Measurements from ENCODE around the gene HPRT1.

The HPRT1 gene

GRCh38 chrX:134547047-134547679, 87.2 kb downstream of the HPRT1 start:
- no peak for TF ChIP-seq CTCF (IDR thresholded peaks at IDR 0.05; ENCODE audit: insufficient read depth, low read length, poor library complexity, severe bottlenecking)
- Histone ChIP-seq H3K4me3 (replicated peaks; ENCODE audit: low read depth, low read length) (no peak overlapping the region), H3K27me3 (replicated peaks; ENCODE audit: control insufficient read depth, insufficient read depth, low read length) (no peaks in the 10 kb centered on the region), H3K36me3 (ENCODE audit: control insufficient read depth, insufficient read depth, low read length) (no peaks in the 10 kb centered on the region; the same call in 1 of the 2 replicates)
- DNase-seq (ENCODE audit: extremely low read depth, insufficient read length): no peak

GRCh38 chrX:134548257-134549201, 88.6 kb downstream of the HPRT1 start:
- no peak for DNase-seq (ENCODE audit: extremely low read depth, insufficient read length)
- TF ChIP-seq CTCF (IDR thresholded peaks at IDR 0.05; ENCODE audit: insufficient read depth, low read length, poor library complexity, severe bottlenecking): no peak
- Histone ChIP-seq H3K4me3 (replicated peaks; ENCODE audit: low read depth, low read length) (peak overlapping the region; percentile 71), H3K36me3 (ENCODE audit: control insufficient read depth, insufficient read depth, low read length) (no peaks in the 10 kb centered on the region; the same call in 1 of the 2 replicates), H3K27me3 (replicated peaks; ENCODE audit: control insufficient read depth, insufficient read depth, low read length) (no peaks in the 10 kb centered on the region)
